GM19372 (cell line): Measurements from ENCODE around the gene UBTD1.

Experiments used
- ATAC-seq: cut with Tn5 transposase; IDR thresholded peaks from one replicate; pipeline ENCODE4 v1.9.1; 2021; ENCODE audit warnings: mild to moderate bottlenecking, low read depth, moderate library complexity; ENCODE audit not compliant: unreplicated experiment

Gene UBTD1

GRCh38 chr10:97533888-97534287 lies 35.2 kb downstream of the UBTD1 start:
- no peak for ATAC-seq

- no peak for ATAC-seq
Measured at GRCh38 chr10:97534746-97535367, 36.1 kb downstream of the UBTD1 start.

DNA sequence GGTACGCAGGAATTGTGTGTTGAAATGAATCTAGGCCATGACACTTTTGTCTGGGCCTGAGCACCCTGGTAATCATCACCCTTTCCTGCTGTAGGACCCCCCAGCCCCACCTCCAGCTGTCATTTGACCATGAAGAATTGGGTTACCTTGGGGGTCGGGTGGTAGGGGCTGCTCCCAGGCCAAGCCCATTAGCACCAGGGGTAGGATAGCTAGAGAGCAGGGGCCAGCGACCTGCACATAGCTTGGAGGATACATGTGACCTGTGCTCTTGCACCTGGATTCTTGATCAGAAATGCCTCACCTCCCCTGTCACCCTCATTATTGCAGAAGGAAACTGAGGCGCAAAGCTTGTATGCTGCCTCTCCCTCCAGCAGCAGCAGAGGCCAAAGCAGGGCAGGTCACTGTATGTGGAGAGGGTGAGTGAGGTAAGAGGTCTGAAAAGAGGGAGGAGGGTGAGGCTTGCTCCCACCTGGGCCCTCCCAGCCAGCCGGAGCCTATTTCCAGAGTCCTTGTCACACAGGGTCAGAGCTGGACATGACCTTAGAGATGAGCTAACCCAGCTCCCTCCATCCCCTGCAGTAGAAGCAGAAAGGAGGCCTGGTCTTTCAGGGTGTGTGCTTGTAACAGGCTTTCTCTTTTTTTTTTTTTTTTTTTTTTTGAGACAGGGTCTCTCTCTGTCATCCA lies 38.6 kb downstream of the UBTD1 start:
- ATAC-seq, result no peak

DNA sequence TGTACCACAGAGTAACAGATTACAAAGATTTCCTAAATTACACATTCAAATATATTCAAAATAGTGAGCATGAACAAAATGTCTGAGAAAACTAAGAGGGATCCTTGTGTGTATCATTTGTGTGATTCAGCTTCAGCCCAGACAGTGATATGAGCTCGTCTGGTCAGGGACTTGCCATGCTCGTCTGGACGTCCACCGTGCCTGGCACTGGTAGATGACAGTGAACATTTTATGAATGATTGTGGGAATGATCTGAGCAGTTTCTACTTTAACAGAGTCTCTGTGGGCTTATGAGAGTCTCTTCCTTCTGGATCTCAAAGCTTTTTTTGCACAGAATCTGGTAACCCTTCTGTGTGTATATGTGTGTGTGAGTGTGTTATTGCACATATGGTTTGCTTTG lies 39.7 kb downstream of the UBTD1 start:
- no peak for ATAC-seq

GRCh38 chr10:97538839-97539238 lies 40.1 kb downstream of the UBTD1 start:
- no peak for ATAC-seq

DNA sequence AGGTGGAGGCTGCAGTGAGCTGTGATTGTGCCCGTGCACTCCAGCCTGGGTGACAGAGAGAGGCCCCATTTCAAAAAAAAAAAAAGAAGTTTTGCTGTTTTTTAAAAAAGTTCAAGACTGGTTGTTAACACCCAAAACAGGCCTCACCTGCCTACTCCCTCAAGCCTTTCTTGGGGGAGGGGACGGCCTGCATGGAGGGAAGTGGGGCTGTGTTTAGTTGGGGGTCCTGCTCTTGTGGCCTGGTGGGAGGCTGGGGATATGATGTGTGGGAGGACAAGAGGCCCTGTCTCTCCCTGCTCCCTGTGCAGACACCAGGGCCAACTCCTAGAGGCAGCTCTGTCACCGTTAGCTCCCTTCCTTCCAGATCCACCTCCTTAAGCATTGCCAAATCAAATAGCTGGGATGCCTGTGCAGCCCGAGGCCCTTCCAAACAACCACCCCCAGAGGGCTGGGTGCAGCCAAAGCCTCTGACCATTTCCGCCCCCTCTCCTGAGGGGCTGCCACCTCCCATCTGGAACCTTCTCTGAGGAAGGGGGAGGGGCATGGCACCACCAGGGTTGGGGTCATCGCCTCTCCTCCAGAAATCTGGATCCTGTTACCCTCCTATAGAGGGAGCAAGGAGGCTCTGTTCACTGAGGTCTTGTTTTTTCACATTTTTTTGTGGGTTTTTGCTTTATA lies 40.9 kb downstream of the UBTD1 start:
- no peak for ATAC-seq

GRCh38 chr10:97540669-97541500 lies 42.2 kb downstream of the UBTD1 start:
- no peak for ATAC-seq

- no peak for ATAC-seq
Measured at GRCh38 chr10:97542169-97543024, 43.7 kb downstream of the UBTD1 start.

DNA sequence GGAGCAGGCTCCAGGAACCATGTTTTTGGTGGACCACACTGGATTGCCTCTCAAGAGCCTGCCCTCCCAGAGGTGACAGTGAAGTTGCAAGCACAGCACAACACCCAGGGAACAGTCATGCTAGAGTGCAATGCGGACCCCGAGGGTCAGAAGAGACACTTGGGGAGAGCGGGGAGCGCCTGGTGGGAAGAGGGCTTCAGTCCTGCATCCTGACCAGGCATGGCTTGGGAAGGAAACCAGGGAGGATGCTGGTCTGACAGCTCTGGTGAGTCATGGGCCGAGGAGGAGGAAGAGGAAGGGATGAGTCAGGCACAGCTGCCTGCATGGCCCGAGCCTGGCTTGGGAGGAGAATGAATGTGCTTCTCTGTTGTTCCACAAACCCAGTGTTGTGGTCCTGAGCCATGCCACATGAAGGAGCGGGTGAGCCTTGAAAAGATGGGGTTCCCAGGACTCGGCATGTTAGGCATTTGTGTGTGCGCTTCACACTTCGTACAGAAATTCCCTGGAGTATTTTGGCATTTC lies 44.4 kb downstream of the UBTD1 start:
- no peak for ATAC-seq

DNA sequence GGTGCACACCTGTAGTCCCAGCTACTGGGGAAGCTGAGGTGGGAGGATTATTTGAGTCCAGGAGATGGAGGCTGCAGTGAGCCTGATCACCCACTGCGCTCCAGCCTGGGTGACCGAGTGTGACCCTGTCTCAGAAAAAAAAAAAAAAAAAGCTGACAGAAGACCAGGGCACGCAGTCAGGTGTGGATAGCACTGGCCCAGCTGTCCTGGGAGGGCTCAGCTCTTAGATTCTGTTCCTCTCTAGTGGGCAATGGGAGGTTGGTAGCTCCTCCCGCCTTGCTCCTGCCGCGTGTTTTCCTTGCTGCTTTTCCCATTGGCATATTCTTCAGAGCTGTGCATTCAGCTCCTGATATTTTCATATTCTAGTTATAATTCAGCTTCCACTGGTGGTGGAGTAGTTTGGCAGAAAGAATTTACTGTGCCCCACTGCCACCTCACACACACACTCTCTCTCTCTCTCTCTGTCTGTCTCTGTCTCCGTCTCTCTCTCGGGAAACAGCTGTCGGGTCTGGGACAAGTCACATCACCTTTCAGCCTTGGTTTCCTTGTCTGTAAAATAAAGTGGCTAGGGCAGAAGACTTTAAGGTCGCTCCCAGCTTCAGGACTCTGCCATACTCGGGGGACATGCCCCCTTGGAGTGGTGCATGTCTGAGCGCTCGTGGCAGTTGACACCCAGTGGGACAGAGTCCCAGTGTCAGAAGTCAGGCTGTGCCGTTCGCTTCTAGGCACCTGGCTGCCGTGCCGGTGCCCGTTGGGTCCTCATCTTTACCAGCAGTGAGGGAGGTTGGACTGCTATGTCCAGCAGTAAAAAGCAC lies 47.9 kb downstream of the UBTD1 start:
- no peak for ATAC-seq

DNA sequence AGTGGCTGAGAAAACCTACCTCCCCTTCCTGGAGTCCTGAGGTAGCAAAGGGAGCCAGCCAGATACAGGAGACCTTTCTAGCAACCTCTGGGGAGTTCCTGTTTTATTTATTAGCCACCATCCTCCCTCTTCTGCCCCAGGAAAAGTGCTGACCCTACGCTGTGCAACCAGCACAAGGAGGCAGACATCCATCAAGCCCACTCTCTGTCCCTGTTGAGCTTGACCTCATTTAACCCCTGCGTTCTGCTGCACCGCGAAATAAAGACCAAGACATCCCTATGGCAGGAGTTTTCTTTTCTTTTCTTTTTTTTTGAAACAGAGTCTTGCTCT lies 48.5 kb downstream of the UBTD1 start:
- no peak for ATAC-seq

- ATAC-seq, result no peak
Measured at GRCh38 chr10:97547962-97548361, 49.2 kb downstream of the UBTD1 start.

GRCh38 chr10:97548828-97549455 lies 50.2 kb downstream of the UBTD1 start:
- no peak for ATAC-seq

DNA sequence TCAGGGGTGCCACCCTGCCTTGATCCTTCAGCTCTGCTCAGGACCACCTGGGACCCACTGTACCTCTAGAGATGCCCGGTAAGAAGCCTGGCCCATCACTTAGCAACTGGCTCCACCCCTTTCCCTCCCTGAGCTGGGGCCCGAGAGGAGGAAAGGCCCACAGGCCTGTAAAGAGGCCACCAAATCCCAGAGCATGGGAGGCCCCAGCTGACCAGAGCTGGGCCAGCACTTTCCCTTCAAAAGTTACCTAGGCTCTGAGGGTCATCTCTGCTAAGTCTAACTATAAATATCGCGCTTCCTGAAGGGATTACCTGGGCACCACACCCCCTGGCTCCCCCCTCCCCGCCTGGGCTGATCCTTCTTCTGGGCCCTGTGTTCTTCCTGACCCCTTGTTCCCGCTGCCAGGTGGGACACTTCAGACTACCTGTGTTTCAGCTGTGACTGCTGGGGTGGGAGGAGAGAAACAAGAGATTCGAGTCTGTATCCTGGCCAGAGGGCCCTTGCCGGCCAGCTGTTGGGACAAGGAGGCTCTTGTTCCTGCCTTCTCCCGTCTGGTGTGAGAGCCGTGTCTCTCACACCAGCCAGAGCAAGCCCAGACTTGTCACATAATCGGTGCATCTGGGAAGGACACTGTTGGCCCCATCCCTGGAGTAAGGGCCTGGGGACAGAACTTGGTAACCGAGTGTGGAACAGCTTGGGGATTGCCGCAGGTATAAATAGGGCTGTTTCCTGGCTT lies 51.0 kb downstream of the UBTD1 start:
- no peak for ATAC-seq

DNA sequence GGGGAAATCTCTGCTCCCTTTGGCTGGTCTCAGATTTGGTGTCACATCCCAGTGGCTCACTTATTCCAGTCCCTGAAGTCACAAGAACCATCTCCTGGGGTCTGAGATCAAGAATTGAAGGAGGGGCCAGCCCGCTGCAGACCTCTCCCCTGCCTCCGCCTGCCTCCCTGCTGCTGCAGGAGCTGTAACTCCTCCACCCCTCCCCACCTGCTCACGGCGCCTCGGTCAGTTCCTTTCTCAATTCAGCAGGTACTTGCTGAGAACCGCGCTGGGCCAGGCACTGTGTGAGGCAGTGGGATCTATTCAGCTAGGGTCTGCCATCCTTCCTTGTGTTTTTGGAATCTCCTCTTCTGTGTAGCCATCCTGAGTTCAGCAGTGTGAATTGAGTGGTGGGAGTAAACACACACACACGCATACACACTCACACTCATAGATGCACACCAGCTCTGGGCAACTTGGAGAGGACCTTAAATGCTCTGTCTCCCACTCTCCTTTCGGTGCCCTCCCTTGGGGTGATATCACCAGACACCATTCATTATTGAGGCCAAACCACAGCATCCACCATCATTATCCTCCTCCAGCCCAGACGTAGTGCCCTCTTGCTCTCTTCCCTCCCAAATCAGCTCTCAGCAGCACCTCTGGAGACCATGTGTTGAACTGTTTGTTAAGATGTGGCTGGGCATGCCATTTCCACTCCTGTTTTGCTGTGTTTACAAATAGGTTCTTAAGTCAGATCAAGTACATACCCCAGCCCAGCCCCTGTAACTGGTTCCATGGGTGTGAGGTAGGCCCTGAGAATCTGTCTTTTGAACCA lies 51.8 kb downstream of the UBTD1 start:
- ATAC-seq, result no peak

- no peak for ATAC-seq
Measured at GRCh38 chr10:97551271-97551670, 52.5 kb downstream of the UBTD1 start.

DNA sequence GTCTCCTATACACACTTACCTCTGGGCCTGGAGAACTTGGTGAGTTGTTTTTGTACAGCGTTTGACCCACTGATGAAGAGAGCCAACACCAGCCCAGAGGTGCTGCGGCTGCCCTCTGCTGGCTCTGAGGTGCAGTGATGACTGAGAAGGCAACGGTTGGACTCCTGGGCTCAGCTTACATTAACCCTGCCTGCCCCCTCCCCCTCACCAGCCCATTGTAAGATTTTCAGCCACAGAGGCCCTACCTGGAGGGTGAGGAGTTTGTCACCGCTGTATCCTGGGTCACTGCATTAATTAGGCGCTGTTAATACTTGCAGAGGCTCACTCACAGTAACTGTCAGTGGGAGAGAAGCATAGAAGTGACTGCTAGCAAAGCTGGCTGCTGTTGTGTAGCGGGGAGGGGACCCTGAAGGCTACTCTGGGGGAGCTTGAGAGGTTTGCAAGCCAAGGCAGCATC lies 54.9 kb downstream of the UBTD1 start:
- ATAC-seq, result no peak
